RCC 7860 (cell line): ENCODE results near the gene PTPRF.

ENCODE experiments used
- DNase-seq: peaks from one replicate; pipeline ENCODE4 v3.0.0-alpha.2; 2015; ENCODE audit warnings: low spot score
- FAIRE-seq: peaks from 2 replicates; lab custom pipeline; 2012; peaks lifted over from hg19 to GRCh38; lab: Jason Lieb, UNC

Gene PTPRF

GRCh38 chr1:43512133-43512532 is 18.6 kb upstream of the PTPRF start:
- FAIRE-seq: no peak
- DNase-seq: no peak

- DNase-seq: no peak
- no peak for FAIRE-seq
These were observed 18.0 kb upstream of the PTPRF start for GRCh38 chr1:43512681-43513080.

- DNase-seq (no peak), FAIRE-seq (no peak)
These were observed 17.1 kb upstream of the PTPRF start for GRCh38 chr1:43513471-43514173.

GRCh38 chr1:43518935-43519686 is 11.6 kb upstream of the PTPRF start:
- no peak for DNase-seq
- FAIRE-seq: no peak

GRCh38 chr1:43520100-43520778 is 10.4 kb upstream of the PTPRF start:
- FAIRE-seq (no peak), DNase-seq (no peak)

- DNase-seq (no peak), FAIRE-seq (no peak)
These were observed 9.6 kb upstream of the PTPRF start for GRCh38 chr1:43521078-43521477.

- no peak for FAIRE-seq
- DNase-seq: no peak
These were observed 8.9 kb upstream of the PTPRF start for GRCh38 chr1:43521756-43522155.

- FAIRE-seq (no peak), DNase-seq (no peak)
These were observed 8.3 kb upstream of the PTPRF start for GRCh38 chr1:43522431-43522775.

- DNase-seq: peak; percentile 96
- FAIRE-seq: peak; percentile 91
These were observed 7.8 kb upstream of the PTPRF start for GRCh38 chr1:43522776-43523480.

- no peak for FAIRE-seq
- DNase-seq: no peak
These were observed 5.9 kb upstream of the PTPRF start for GRCh38 chr1:43524804-43525203.

GRCh38 chr1:43526002-43526401 is 4.7 kb upstream of the PTPRF start:
- DNase-seq (peak; percentile 44), FAIRE-seq (peak; percentile 12)

- no peak for FAIRE-seq
These were observed 3.4 kb upstream of the PTPRF start for GRCh38 chr1:43527111-43527878.

GRCh38 chr1:43529206-43529731 is 1.4 kb upstream of the PTPRF start:
- DNase-seq: peak; percentile 80
- FAIRE-seq: peak; percentile 88

More at GRCh38 chr1:43527111-43527878, 3.4 kb upstream of the PTPRF start:
- no peak for DNase-seq

GRCh38 chr1:43531107-43531905 is 623 bp downstream of the PTPRF start:
- FAIRE-seq (no peak), DNase-seq (no peak)

GRCh38 chr1:43531906-43532584 is 1.4 kb downstream of the PTPRF start:
- DNase-seq (no peak), FAIRE-seq (no peak)

- DNase-seq (no peak), FAIRE-seq (no peak)
These were observed 2.0 kb downstream of the PTPRF start for GRCh38 chr1:43532716-43533115.

- no peak for DNase-seq
- no peak for FAIRE-seq
These were observed 2.9 kb downstream of the PTPRF start for GRCh38 chr1:43533584-43533983.

- no peak for FAIRE-seq
- no peak for DNase-seq
These were observed 3.6 kb downstream of the PTPRF start for GRCh38 chr1:43534256-43534655.
